D721Med (cell line): ENCODE results near the gene TTC38.

Source experiments
- DNase-seq: peaks from one replicate; pipeline ENCODE4 v3.0.0; 2011; ENCODE audit warnings: low spot score; ENCODE audit not compliant: insufficient read length
- FAIRE-seq: peaks from 2 replicates; lab custom pipeline; 2011; peaks lifted over from hg19 to GRCh38; lab: Jason Lieb, UNC
- CTCF ChIP-seq: IDR thresholded peaks from 2 replicates; pipeline ENCODE4 v1.5.1; 2012; ENCODE audit warnings: mild to moderate bottlenecking, control low read depth; ENCODE audit not compliant: insufficient read depth; ENCODE audit errors: missing control alignments

Gene TTC38

GRCh38 chr22:46292732-46293131 lies 24.9 kb downstream of the TTC38 start:
- no peak for DNase-seq
- TF ChIP-seq CTCF = no peak
- FAIRE-seq = no peak

GRCh38 chr22:46293577-46294260 lies 25.9 kb downstream of the TTC38 start:
- FAIRE-seq (no peak), DNase-seq (no peak)
- no peak for TF ChIP-seq CTCF

- TF ChIP-seq CTCF = no peak
These were observed 27.0 kb downstream of the TTC38 start for GRCh38 chr22:46294784-46295183.

GRCh38 chr22:46295277-46295971 lies 27.6 kb downstream of the TTC38 start:
- no peak for FAIRE-seq

More at GRCh38 chr22:46294784-46295183, 27.0 kb downstream of the TTC38 start:
- DNase-seq = no peak
- no peak for FAIRE-seq

GRCh38 chr22:46296257-46297150 lies 28.7 kb downstream of the TTC38 start, which contains the start of gene GTSE1:
Gene GTSE1 (plus strand): TSS chr22:46296870. CDS start chr22:46297401, 531 bp downstream.
- no peak for FAIRE-seq

More at GRCh38 chr22:46295277-46295971, 27.6 kb downstream of the TTC38 start:
- no peak for DNase-seq
- TF ChIP-seq CTCF = no peak

More at GRCh38 chr22:46296257-46297150, 28.7 kb downstream of the TTC38 start, which contains the start of gene GTSE1:
- TF ChIP-seq CTCF = peak; percentile 35
- DNase-seq = peak; percentile 86
